HepG2 (cell line): ENCODE results near the gene AKNA. TPM values are rescaled to one million over a fixed set of nuclear protein-coding genes. Genes with fewer than 3 reads are reported as not detected.

ENCODE experiments used
- ATAC-seq: fragments of 200-7000 bp; cut with Tn5 transposase; 3 replicates; pipeline ENCODE4 v1.9.1; 2020; ENCODE audit warnings: mild to moderate bottlenecking, moderate library complexity
- BruUV-seq: library from RNA; stranded (reverse); fragments of 400-500 nt; replicated peaks from 2 replicates; lab custom pipeline; 2021; lab: Mats Ljungman, UMichigan
- CTCF ChIA-PET: fragments of 300-600 bp; formaldehyde crosslinking; extraction: SDS; loops from one replicate; lab custom pipeline; 2021; ENCODE audit warnings: low total read pairs, inconsistent platforms, low intra/inter-chr PET ratio; lab: Yijun Ruan, JAX
- POLR2A ChIA-PET: fragments of 350-600 bp; sonication (Branson Sonifier 250); formaldehyde crosslinking; loops from one replicate; lab custom pipeline; 2020; ENCODE audit warnings: antibody characterized with exemption, inconsistent platforms; lab: Yijun Ruan, JAX
- DNase-seq: peaks from one replicate; pipeline ENCODE4 v3.0.0-alpha.2; 2015; ENCODE audit warnings: low spot score
- FAIRE-seq: peaks from 3 replicates; lab custom pipeline; 2011; peaks lifted over from hg19 to GRCh38; lab: Jason Lieb, UNC
- H2AFZ ChIP-seq: one replicate; pipeline ENCODE4 v1.6.1; 2011; ENCODE audit warnings: low read length, inconsistent platforms
- H3K27ac ChIP-seq: fragments of 300-600 bp; 3 replicates; pipeline ENCODE4 v1.8.0; 2011; ENCODE audit warnings: mixed run types, mild to moderate bottlenecking, mixed read lengths, low read length, inconsistent platforms; ENCODE audit not compliant: insufficient read depth; ENCODE audit errors: extremely low read length
- H3K27me3 ChIP-seq, 2 experiments: fragments of 200-600 bp in 1 of 2; 2 replicates in 1 of 2; 3 replicates in 1 of 2; pipeline versions ENCODE4 v1.6.0 to v1.8.0; 2011; ENCODE audit warnings: low read length in 2 of 2, mild to moderate bottlenecking in 2 of 2, moderate library complexity in 2 of 2, inconsistent platforms in 1 of 2; ENCODE audit not compliant: insufficient read depth in 2 of 2, control insufficient read depth in 1 of 2
- H3K36me3 ChIP-seq, 2 experiments: fragments of 200-600 bp in 1 of 2; replicated peaks in 1 of 2; 2 replicates in 1 of 2; 3 replicates in 1 of 2; pipeline versions ENCODE4 v1.5.1 to v1.8.0; 2011; ENCODE audit warnings: low read length in 2 of 2, inconsistent platforms in 1 of 2; ENCODE audit not compliant: insufficient read depth in 2 of 2, control insufficient read depth in 1 of 2
- H3K4me1 ChIP-seq: 2 replicates; pipeline ENCODE4 v1.5.1; 2012; ENCODE audit warnings: low read length, inconsistent platforms; ENCODE audit not compliant: insufficient read depth
- H3K4me2 ChIP-seq: 2 replicates; pipeline ENCODE4 v1.6.0; 2011; ENCODE audit warnings: low read depth, low read length, inconsistent platforms
- H3K4me3 ChIP-seq, 3 experiments: fragments of 200-600 bp in 1 of 3; sonication (generic), shearing (Covaris generic) in 1 of 3; replicated peaks in 1 of 3; 2 replicates each; pipeline ENCODE4 v1.5.1; 2011 to 2016; ENCODE audit warnings: low read length in 3 of 3, inconsistent platforms in 2 of 3, low read depth in 2 of 3, mild to moderate bottlenecking in 2 of 3, control low read depth in 1 of 3, mixed read lengths in 1 of 3; ENCODE audit not compliant: insufficient read depth in 1 of 3
- H3K79me2 ChIP-seq: one replicate; pipeline ENCODE4 v1.6.1; 2011; ENCODE audit warnings: low read length, inconsistent platforms; ENCODE audit not compliant: insufficient read depth
- H3K9ac ChIP-seq: 2 replicates; pipeline ENCODE4 v1.6.0; 2011; ENCODE audit warnings: mild to moderate bottlenecking, low read depth, low read length, inconsistent platforms; ENCODE audit not compliant: insufficient read depth
- H3K9me3 ChIP-seq: 2 replicates; pipeline ENCODE4 v1.5.1; 2012; ENCODE audit warnings: mild to moderate bottlenecking, low read length
- H4K20me1 ChIP-seq: 2 replicates; pipeline ENCODE4 v1.6.0; 2011; ENCODE audit warnings: inconsistent platforms, mild to moderate bottlenecking, low read length, moderate library complexity; ENCODE audit not compliant: insufficient read depth
- ATF7-NPFF ChIP-seq: sonication (generic); formaldehyde crosslinking; IDR thresholded peaks from 2 replicates; pipeline ENCODE4 v1.8.1; 2023; ENCODE audit warnings: mild to moderate bottlenecking, low read depth, missing genetic modification reagents, moderate library complexity
- HNF1A ChIP-seq, 2 experiments: sonication (generic) in 1 of 2; formaldehyde crosslinking in 1 of 2; IDR thresholded peaks; 2 replicates each; pipeline versions ENCODE4 v1.4.0 to v1.6.1; 2016 to 2020; ENCODE audit warnings: borderline replicate concordance in 1 of 2, low read depth in 1 of 2, mild to moderate bottlenecking in 1 of 2, missing genetic modification reagents in 1 of 2
- MYC ChIP-seq: sonication (generic); formaldehyde crosslinking; IDR thresholded peaks from 2 replicates; pipeline ENCODE4 v1.9.0; 2021; ENCODE audit warnings: missing genetic modification reagents, borderline replicate concordance
- POLR2A ChIP-seq, 2 experiments: IDR thresholded peaks; 2 replicates each; pipeline ENCODE4 v1.6.1; 2011; ENCODE audit warnings: low read depth in 2 of 2, low read length in 2 of 2, mild to moderate bottlenecking in 1 of 2, moderate library complexity in 1 of 2; ENCODE audit not compliant: insufficient read depth in 1 of 2
- TFE3 ChIP-seq: IDR thresholded peaks from 2 replicates; pipeline ENCODE4 v1.6.1; 2016
- TOPORS ChIP-seq: sonication (generic); formaldehyde crosslinking; IDR thresholded peaks from 2 replicates; pipeline ENCODE4 v1.8.0; 2023; ENCODE audit warnings: mild to moderate bottlenecking, missing genetic modification reagents
- XBP1 ChIP-seq: sonication (generic); formaldehyde crosslinking; IDR thresholded peaks from 2 replicates; pipeline ENCODE4 v1.5.0; 2020; ENCODE audit warnings: missing genetic modification reagents
- ZBTB42 ChIP-seq: sonication (generic); formaldehyde crosslinking; IDR thresholded peaks from 2 replicates; pipeline ENCODE4 v1.5.0; 2020; ENCODE audit warnings: mild to moderate bottlenecking, missing genetic modification reagents
- ZEB1 ChIP-seq: IDR thresholded peaks from 2 replicates; pipeline ENCODE4 v1.6.1; 2012; ENCODE audit warnings: mild to moderate bottlenecking, low read depth, inconsistent platforms; ENCODE audit not compliant: insufficient replicate concordance
- ZMYM2 ChIP-seq: sonication (generic); formaldehyde crosslinking; IDR thresholded peaks from 2 replicates; pipeline ENCODE4 v1.8.0; 2022; ENCODE audit warnings: mild to moderate bottlenecking, missing genetic modification reagents
- ZMYM4 ChIP-seq: sonication (generic); formaldehyde crosslinking; IDR thresholded peaks from 2 replicates; pipeline ENCODE4 v1.8.1; 2023; ENCODE audit warnings: mild to moderate bottlenecking, missing genetic modification reagents
- ZNF225 ChIP-seq: sonication (generic); formaldehyde crosslinking; IDR thresholded peaks from 2 replicates; pipeline ENCODE4 v1.4.0; 2020; ENCODE audit warnings: mild to moderate bottlenecking, missing genetic modification reagents
- ZNF317 ChIP-seq: sonication (generic); formaldehyde crosslinking; IDR thresholded peaks from 2 replicates; pipeline ENCODE4 v1.5.0; 2020; ENCODE audit warnings: mild to moderate bottlenecking, missing genetic modification reagents
- ZNF431 ChIP-seq: sonication (generic); formaldehyde crosslinking; IDR thresholded peaks from 2 replicates; pipeline ENCODE4 v1.9.0; 2022; ENCODE audit warnings: missing genetic modification reagents, low read depth, mild to moderate bottlenecking, borderline replicate concordance
- ZNF562 ChIP-seq: sonication (generic); formaldehyde crosslinking; IDR thresholded peaks from 2 replicates; pipeline ENCODE4 v1.8.0; 2022; ENCODE audit warnings: missing genetic modification reagents, borderline replicate concordance
- WGBS: methylation state at CpG from one replicate; pipeline ENCODE4 v1.1.6; 2017; ENCODE audit warnings: low lambda C conversion rate; 5-methylcytosine and 5-hydroxymethylcytosine counted together
- in situ Hi-C: cut with HindIII; loops from 2 replicates; pipeline ENCODE4 v1.10.0; 2017; ENCODE audit warnings: low pct_unique_long_range_greater_than_20kb; ENCODE audit not compliant: extremely low pct_ligation_motif_present
- intact Hi-C: fragments of 100-400 bp; cut with micrococcal nuclease; formaldehyde crosslinking; loops from one replicate; pipeline ENCODE4 v1.10.0; 2022; ENCODE audit not compliant: unreplicated experiment
- polyA plus RNA-seq, 8 experiments: library from polyadenylated mRNA; depleted of rRNA in 3 of 8; stranded (reverse) in 7 of 8; unstranded in 1 of 8; fragments of >200 nt; fragmentation: Illumina TruSeq in 4 of 8; extraction: Trizol in 4 of 8; gene quantifications; 2 replicates each; pipeline versions ENCODE4 v1.2.1 to v1.2.3, GENCODE V29; 2011 to 2016; ENCODE audit warnings: low read depth in 4 of 8, missing spikeins in 1 of 8, mixed read lengths in 1 of 8; ENCODE audit not compliant: insufficient read depth in 1 of 8
- total RNA-seq, 5 experiments: library from RNA; depleted of rRNA; stranded (reverse); fragments of >200 nt; fragmentation: Illumina TruSeq; extraction: Trizol; gene quantifications; 2 replicates each; pipeline ENCODE4 v1.2.3, GENCODE V29; 2016; ENCODE audit warnings: low read depth in 1 of 5

Gene AKNA
- total and polyA plus RNA-seq, 2 of the 13 experiments (the other 11 are each of a cell fraction or from before 2014, with no cell fraction given), result 3.0 to 3.1 TPM

GRCh38 chr9:114421147-114421546 lies 33.4 kb upstream of the AKNA start:
- no TSS peak for BruUV-seq
- no peaks in the 10 kb centered on the region for H3K4me1 ChIP-seq
- FAIRE-seq, result no peak
- H3K9me3 ChIP-seq, result no peaks in the 10 kb centered on the region
- H3K27ac ChIP-seq, result no peak overlapping the region
- no peak for DNase-seq
- in situ Hi-C loops, result loop anchor here (25.0 kb wide), 1 partner anchor 491 kb away; no protein-coding TSS in a partner anchor
- TF ChIP-seq POLR2A (IDR thresholded peaks at IDR 0.05; ENCODE audit: insufficient read depth in 1 of 2, low read depth in 2 of 2, low read length in 2 of 2), result no peak
- no peak for TF ChIP-seq ATF7-NPFF
- no peak for TF ChIP-seq HNF1A (IDR thresholded peaks at IDR 0.05; ENCODE audit: low read depth)
- no peak for TF ChIP-seq HNF1A (CRISPR knock-in tag; IDR thresholded peaks at IDR 0.05; ENCODE audit: borderline replicate concordance)
- TF ChIP-seq MYC (CRISPR knock-in tag), result no peak
- TF ChIP-seq XBP1, result no peak
- no peak for TF ChIP-seq ZMYM2 (CRISPR knock-in tag)
- no peak for TF ChIP-seq ZNF225 (CRISPR knock-in tag)
- TF ChIP-seq TFE3, result no peak
- no peak for TF ChIP-seq ZMYM4 (CRISPR knock-in tag)
- TF ChIP-seq ZNF317 (CRISPR knock-in tag), result no peak
- no peak for TF ChIP-seq ZNF562
- TF ChIP-seq ZBTB42 (CRISPR knock-in tag), result no peak
- TF ChIP-seq TOPORS (CRISPR knock-in tag), result no peak
- TF ChIP-seq ZEB1, result no peak
- no peak for TF ChIP-seq ZNF431
- H2AFZ ChIP-seq, result no peak overlapping the region
- H3K4me2 ChIP-seq, result no peak overlapping the region
- POLR2A ChIA-PET, result no interaction called here
- intact Hi-C loops, result no loop called here
- no peaks in the 10 kb centered on the region for H4K20me1 ChIP-seq
- no peak overlapping the region for H3K4me3 ChIP-seq
- no peak for ATAC-seq
- no peaks in the 10 kb centered on the region for H3K27me3 ChIP-seq
- H3K9ac ChIP-seq, result no peak overlapping the region
- no peaks in the 10 kb centered on the region for H3K79me2 ChIP-seq
- 60% methylated on average over 1 of the region's 2 CpGs for WGBS
- CTCF ChIA-PET, result no interaction called here
- H3K36me3 ChIP-seq, result no peaks in the 10 kb centered on the region
